Thymus (tissue), 11 donors: Measurements from ENCODE around the gene GOLGA8A. TPM values are rescaled to one million over a fixed set of nuclear protein-coding genes. Genes with fewer than 3 reads are reported as not detected.
"Not testable (repeated sequence)": the region's sequence is repeated elsewhere in the genome, so short reads cannot be mapped to it uniquely, and the experiment has no call there.

Source experiments
- DNase-seq, 9 donors: peaks; one replicate each; pipeline ENCODE4 v3.0.0-alpha.2; 2013; ENCODE audit warnings: low spot score in 9 of 9, low read depth in 6 of 9, missing footprints in 1 of 9
- H3K27ac ChIP-seq, 2 donors: one replicate each; pipeline ENCODE4 v1.5.1; 2013; ENCODE audit warnings: control low read depth in 1 of 2, low read depth in 1 of 2, low read length in 1 of 2, mild to moderate bottlenecking in 1 of 2, moderate library complexity in 1 of 2
- H3K27me3 ChIP-seq, 2 donors: one replicate each; pipeline ENCODE4 v1.5.1; 2013; ENCODE audit warnings: low read length in 1 of 2; ENCODE audit not compliant: control insufficient read depth in 2 of 2, insufficient read depth in 1 of 2
- H3K36me3 ChIP-seq, 2 donors: one replicate each; pipeline ENCODE4 v1.5.1; 2013; ENCODE audit warnings: low read length in 1 of 2, mild to moderate bottlenecking in 1 of 2, moderate library complexity in 1 of 2; ENCODE audit not compliant: control insufficient read depth in 2 of 2, insufficient read depth in 2 of 2
- H3K4me1 ChIP-seq, 2 donors: one replicate each; pipeline ENCODE4 v1.5.1; 2013; ENCODE audit warnings: low read length in 2 of 2; ENCODE audit not compliant: control insufficient read depth in 2 of 2, insufficient read depth in 2 of 2
- H3K4me3 ChIP-seq, 2 donors: one replicate each; pipeline ENCODE4 v1.5.1; 2013; ENCODE audit warnings: low read length in 2 of 2, control low read depth in 1 of 2, mild to moderate bottlenecking in 1 of 2
- H3K9me3 ChIP-seq, 2 donors: one replicate each; pipeline ENCODE4 v1.5.1; 2013; ENCODE audit warnings: low read length in 1 of 2, mild to moderate bottlenecking in 1 of 2; ENCODE audit not compliant: control insufficient read depth in 2 of 2, insufficient read depth in 1 of 2
- WGBS: extraction: QIAGEN DNeasy Blood & Tissue Kit; methylation state at CpG from one replicate; pipeline ENCODE4 v1.1.7; 2013; 5-methylcytosine and 5-hydroxymethylcytosine counted together
- polyA plus RNA-seq: library from polyadenylated mRNA; stranded (reverse); fragments of 200-250 nt; gene quantifications from one replicate; pipeline ENCODE4 v1.2.3, GENCODE V29; 2013
- total RNA-seq: library from RNA; stranded (reverse); fragments of 120-200 nt; gene quantifications from one replicate; pipeline ENCODE4 v1.2.4, GENCODE V29; 2013
- donor health status: healthy.

GOLGA8A gene
- total and polyA plus RNA-seq, 2 donors, result 13.8 to 74.7 TPM

DNA sequence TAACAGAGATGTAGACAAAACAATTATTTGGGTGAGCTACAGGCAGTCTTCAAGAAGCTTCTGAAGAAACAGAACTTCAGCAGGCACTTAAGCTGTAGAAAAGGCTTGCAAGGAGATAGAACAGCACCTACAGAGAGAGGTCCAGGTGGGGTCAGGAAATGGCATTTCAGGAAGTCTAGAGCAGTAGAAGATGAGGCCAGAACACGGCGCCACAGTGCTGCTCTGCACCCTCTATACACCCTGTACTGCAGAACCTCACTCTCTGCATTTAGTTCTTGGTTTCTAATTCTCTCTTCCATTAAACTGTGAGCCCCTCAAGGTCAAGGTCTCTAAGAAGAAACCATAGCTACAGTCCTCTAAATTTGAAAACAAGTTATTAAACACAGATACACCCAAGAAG, 44.6 kb downstream of the GOLGA8A start:
- H3K4me3 ChIP-seq, H3K9me3 ChIP-seq, H3K27me3 ChIP-seq, H3K4me1 ChIP-seq, H3K36me3 ChIP-seq, H3K27ac ChIP-seq, DNase-seq: not testable (repeated sequence)
- 54% methylated on average over 2 of the region's 2 CpGs for WGBS

DNA sequence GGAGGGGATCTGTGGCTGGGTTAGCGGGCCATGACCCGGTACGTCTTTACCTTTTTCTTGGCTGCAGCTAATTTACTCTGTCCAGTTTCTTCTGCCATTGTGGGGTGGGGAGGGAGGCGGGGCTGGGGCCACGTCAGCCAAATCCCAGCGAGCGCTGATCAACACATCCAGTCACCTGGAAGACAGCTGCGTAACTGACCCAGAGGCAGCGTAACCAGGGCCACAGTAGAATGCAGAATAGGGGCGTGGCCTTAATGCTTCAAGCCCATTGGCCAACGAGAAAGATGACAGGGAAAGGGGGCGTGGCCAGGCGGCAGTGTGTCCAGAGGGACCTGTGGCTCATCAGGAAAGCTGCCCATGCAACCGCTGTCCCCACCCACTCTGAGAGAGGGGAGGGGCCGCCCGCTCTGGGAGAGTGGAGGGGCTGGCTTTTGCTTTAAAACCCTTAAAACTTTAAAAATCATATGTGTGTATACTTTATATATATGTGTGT, 48.0 kb downstream of the GOLGA8A start:
- not testable (repeated sequence) for H3K27me3 ChIP-seq, H3K9me3 ChIP-seq, DNase-seq, H3K36me3 ChIP-seq, H3K4me1 ChIP-seq, H3K27ac ChIP-seq, H3K4me3 ChIP-seq
- no CpG with 5 or more reads among the region's 16 CpGs for WGBS

Other genes with a start within 250 kb of the GOLGA8A start
- 34.7 TPM for gene KATNBL1, start 227.7 kb downstream of the GOLGA8A start, total RNA-seq
- 37.5 TPM for gene KATNBL1, start 227.7 kb downstream of the GOLGA8A start, polyA plus RNA-seq
- gene EMC4, start 212.8 kb downstream of the GOLGA8A start, total RNA-seq, result 77.9 TPM
- 106 TPM for gene EMC4, start 212.8 kb downstream of the GOLGA8A start, polyA plus RNA-seq
- 13.5 TPM for gene SLC12A6, start 100.0 kb downstream of the GOLGA8A start, total RNA-seq
- 9.7 TPM for gene SLC12A6, start 100.0 kb downstream of the GOLGA8A start, polyA plus RNA-seq
- gene NOP10, start 94.7 kb downstream of the GOLGA8A start, total RNA-seq, result 268 TPM
- 255 TPM for gene NOP10, start 94.7 kb downstream of the GOLGA8A start, polyA plus RNA-seq
- not detected for gene NUTM1, start 94.5 kb downstream of the GOLGA8A start, total RNA-seq
- gene NUTM1, start 94.5 kb downstream of the GOLGA8A start, polyA plus RNA-seq, result 0.02 TPM
- 7.1 TPM for gene LPCAT4, start 70.6 kb downstream of the GOLGA8A start, total RNA-seq
- gene LPCAT4, start 70.6 kb downstream of the GOLGA8A start, polyA plus RNA-seq, result 35.5 TPM
- gene GOLGA8B, start 145.8 kb upstream of the GOLGA8A start, total RNA-seq, result 11.7 TPM
- 66.5 TPM for gene GOLGA8B, start 145.8 kb upstream of the GOLGA8A start, polyA plus RNA-seq